Medulla oblongata (tissue), 1 donor: ENCODE measurements around the gene DACH1.

Experiments used
- DNase-seq: peaks from one replicate; pipeline ENCODE4 v3.0.0-alpha.2; 2015; ENCODE audit errors: extremely low spot score

The DACH1 gene

DNA sequence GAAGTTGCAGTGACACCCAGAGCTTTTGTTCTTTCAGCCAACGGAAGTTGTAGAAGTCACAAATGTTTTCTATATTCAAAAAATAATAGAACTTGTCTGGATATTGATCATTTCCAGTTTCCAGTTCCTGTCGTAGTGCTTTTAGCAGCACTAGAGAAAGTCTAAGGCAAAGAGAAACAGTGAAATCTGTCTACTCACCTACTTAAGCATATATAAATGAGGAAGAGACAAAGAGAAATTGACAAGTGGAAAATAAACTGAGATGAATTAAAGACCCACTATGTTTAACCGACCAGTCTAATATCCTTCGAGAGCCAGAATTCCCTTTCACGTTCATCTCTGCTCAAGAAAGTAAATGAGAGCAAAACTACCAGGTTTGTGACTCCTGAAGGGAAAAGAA lies 36.7 kb downstream of the DACH1 start:
- no peak for DNase-seq

DNA sequence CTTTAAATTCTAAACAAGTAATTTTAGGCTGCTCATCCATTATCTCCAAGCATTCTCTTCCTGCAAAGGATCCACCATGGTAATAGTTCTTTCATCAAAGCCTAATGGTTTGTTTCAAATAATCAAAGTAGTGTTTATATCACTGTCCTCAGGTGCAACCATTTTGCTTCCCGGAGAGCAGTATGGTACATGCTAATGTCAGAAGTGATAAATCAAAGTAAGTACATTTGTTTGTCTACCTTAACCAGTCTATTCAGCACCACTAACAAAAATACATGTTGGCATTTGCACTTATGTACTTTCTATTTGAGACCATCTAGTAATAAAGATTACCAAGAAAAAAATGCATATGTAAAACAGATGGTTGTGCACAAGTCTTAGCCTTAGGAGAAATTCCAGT lies 37.5 kb downstream of the DACH1 start:
- no peak for DNase-seq

DNA sequence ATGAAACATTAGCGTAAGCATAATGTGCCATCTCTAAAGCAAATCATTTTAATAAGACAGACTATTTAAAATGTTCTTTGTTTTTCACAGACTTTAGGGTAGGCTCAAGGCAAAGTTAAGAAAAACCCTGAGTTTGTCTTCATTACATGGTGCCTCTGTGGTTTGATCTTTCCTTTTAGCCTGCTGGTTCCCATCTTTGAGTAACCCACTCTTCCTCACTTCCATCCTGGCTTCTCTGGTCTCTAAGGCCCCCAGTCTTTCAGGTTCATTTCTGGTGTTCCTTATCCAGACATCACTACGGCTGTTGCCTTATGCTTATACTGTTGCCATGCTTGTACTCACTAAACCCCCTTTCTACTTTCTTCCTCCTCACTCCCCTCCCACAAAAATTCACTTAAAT lies 38.4 kb downstream of the DACH1 start:
- no peak for DNase-seq

DNA sequence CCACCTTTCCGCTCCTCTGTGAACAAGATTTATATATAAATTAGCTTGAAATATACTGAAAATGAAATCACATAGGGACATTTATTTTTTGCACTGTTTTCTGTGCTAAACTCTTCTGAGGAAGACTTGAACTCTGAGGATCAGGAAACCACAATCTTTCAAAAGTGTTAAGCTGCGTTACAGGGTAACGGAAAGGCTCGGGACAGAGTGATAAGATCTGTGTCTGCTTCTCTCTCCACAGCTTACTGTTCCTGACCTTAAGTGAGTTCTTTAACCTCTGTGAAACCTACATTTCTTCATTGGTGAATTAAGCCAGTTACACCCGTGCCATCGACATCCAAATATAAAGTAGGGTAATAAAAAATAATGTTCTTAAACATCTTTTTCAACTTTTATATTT lies 38.9 kb downstream of the DACH1 start:
- DNase-seq = no peak

DNA sequence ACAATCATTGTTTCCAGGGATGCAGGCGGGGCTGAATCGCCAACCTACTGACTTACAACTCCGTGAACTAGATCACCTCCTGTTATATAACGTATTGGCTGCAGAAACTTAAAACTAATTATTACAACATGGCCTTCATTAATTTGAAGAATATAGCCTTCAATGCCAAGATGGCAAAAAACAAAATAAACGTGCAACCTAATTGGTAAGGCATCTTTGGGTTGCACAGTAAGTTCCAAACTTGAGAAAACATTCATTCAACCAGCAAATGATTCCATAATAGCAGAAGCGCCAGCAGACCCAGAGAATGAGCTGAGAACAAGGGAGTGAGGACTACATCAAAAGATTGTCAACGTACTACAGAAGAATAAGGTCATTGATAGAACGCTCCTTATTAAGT lies 39.8 kb downstream of the DACH1 start:
- DNase-seq = no peak

DNA sequence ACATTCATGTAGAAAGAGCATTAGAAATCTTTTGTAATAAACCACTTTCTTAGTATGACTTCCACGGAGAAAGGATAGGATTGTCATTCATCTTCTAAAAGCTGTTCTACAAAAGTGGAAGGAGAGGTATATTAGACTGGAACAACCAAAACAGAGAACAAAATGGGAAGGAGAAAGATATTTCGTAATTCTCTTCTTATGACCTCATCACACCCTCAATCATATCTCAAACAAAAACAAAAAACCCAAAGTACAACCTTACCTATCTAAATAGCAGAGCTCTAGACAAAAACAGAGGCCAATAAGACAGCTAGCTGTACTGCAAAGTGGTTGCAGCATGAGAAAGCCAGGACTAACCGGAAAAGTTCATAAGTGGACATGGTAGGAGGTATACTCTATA lies 46.3 kb downstream of the DACH1 start:
- no peak for DNase-seq

DNA sequence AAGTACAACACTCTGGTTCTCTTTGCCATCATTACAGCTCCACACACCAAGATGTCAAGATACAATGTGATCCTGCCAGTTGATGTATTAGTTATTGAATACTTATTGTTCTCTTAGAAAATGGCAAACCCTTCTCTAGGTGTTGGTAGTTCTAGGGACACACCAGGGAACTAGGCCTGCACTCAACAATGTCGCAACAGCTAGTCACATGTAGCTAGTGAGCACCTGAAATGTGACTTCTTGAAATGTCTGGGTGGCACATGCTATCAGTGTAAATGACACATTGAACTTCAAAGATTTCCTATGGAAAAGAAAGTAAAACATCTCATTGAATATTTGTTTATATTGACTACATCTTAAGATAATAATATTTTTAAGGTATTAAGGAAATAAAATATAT lies 49.7 kb downstream of the DACH1 start:
- DNase-seq = no peak

DNA sequence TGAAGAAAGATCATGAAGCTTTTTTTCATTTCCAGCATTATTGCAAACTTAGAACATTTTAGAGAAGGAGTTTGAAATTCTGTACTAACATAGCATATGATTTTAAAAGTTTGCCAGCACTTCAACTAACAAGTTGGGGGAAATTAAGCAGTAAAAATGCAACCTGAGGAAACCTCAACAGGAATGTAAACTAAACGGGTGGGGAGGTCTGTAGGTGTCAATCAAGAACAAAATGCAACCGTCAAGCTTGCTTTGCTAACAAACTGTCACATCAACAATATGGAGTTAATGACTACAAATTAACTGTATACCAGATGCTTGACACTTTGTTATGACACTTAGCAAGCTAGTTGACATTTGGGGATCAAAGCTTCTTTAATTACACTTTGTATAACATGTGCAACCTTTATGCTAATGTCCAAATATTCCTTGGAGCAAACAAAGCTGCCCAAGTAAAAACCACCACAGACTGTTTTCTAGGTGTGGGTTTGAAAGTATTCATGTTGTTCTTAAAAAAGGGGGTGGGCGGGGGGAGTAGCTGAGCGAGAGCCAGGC lies 52.1 kb downstream of the DACH1 start:
- DNase-seq = no peak

DNA sequence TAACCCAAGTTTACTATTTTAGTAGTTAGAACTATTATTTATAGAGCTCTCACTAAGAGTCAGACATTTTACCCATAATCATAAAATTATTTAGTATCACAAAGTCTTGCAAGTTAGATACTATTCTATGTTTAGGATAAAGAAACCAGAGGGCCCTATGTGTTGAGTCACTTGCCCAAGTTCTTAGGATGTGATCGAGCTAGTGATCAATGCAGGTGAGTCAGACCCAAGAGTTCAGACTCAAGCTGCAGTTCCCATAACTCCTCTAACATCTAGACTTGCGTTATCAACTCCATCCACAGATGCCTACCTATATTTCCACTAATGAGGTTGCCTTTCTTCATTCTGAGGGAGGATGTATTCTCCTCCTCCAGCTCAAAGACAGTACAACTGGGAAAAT lies 53.8 kb downstream of the DACH1 start:
- DNase-seq = no peak

DNA sequence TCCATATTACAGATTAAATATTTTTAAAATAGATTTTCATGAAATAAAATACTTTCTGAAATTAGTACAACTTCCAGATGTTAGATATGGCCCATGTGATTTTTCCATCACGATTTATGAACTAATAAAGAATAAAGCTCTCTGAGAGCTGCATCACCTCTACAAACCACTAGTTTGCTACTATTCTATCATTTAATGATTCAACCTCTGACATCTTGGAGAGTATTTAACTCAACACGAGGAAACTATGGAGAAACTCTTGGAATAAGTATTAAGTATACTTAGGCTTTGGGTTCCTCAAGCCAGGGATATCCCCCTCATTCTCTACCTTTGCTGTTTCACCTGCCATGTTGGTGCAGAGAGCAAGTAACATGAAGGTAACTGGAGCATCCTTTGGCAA lies 55.7 kb downstream of the DACH1 start:
- no peak for DNase-seq

DNA sequence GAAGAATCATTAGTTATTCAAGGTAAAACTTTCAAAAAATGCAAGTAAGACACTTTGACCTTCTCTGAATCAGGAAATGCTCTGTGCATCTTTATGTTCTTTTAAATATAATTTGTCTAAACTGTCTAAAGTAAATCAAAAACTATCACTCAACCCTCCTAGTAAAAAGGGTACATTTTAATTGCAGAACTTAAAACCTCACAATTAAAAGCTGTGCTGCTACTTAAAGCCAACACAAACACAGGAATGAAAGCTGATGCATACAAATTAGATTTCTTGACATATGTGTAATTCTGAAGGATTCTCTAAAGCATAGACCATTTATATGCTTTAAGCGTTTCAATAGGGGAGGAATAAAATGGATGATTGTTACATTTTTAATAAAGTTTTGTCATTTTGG lies 58.3 kb downstream of the DACH1 start:
- no peak for DNase-seq

DNA sequence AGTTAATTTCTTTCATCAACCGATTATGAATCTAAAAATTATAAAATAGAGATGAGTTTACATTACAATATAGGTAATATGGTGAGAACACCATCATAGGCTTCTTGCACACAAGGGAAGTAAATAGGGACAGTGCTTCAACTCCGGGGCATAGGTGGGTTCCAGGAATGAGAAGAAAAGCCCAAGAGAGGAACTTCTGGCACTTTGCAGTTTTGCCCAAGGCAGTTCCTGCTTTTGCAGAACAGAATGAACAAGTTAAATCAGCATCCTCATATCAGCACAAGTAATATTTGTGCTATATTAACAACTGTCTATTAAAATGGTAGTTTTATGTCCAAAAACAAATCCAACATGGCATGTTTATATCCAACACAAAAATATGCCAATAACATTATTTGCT lies 60.1 kb downstream of the DACH1 start:
- no peak for DNase-seq

DNA sequence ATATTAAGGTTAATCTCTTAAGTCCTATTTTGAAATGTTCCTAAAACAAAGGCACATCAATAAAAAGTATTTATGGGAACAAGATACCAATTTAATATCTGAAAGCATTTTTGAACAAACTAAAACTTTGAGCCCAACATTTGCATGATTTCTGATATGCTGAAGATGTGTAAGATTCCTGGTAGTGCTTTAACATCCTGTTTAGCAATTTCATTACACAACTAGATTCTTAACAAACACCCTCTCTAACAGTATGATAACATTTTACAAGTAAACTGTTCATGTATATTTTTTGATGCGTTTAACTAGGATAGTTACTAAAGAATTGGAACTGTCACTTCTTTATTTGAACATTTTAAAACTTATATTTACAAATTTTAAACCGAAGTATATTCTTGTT lies 63.9 kb downstream of the DACH1 start:
- DNase-seq = no peak

DNA sequence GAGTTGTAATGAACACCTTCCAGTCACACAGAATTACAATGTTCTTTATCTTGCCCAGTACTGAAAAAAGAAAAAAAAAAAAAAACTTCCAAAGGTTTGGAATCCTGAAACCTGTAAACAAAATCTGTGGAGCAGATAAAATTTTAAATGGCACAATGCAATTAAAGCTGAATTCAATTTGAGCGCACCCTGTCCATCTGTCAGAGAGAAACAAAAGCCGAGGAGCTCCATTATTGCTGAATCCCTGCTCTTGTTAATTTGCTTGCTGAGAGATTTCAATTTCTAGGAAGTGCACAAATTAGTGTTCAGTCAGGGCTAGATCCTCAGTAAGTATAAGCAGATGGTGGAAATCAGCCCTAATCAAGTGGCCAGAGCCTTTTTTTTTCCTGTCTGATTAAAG lies 65.2 kb downstream of the DACH1 start:
- DNase-seq = no peak

DNA sequence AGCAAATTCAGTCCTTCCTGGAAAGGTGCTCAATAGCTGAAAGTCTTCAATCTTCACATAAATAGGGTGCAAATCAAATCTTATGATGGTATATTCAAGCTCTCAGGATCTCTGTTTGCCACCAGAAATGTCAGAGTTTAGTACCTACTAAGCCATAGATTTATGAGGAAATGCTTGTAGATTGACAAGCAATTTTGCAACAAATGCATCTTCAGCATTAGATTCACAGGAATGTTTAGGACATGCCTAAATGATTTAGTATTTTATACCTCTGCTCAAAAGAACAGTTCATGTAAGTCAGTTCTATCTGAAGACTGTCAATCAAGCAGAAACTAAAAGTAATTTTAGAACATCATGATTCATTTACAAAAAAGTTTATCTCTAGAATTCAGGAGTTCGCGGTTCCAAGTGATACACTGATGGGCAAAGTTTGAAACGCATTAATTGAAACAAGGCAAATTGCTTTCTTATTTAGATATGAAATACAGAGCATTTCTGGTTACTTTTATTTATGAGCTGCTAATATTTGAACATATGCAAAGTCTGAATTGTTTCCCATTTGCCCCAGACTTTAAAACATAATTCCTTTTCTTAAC lies 65.7 kb downstream of the DACH1 start:
- DNase-seq = no peak

DNA sequence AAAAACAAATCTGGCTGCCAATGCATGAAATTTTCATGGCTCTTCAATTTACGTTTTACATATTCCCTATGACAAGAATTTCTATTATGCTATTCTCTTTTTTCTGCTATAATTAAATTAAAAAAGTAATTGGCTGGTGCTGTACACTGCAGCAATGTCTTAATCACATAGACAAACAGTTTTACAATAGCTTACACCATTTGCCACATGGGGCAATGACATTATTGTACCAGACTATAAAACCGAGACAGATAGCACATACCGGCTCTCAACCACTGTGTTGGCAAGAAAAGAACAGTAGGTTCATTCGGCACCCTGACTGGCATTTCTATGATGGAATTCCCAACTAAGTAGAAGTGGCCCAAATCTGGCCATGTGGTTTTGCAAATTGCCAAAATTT lies 67.7 kb downstream of the DACH1 start:
- DNase-seq = no peak

DNA sequence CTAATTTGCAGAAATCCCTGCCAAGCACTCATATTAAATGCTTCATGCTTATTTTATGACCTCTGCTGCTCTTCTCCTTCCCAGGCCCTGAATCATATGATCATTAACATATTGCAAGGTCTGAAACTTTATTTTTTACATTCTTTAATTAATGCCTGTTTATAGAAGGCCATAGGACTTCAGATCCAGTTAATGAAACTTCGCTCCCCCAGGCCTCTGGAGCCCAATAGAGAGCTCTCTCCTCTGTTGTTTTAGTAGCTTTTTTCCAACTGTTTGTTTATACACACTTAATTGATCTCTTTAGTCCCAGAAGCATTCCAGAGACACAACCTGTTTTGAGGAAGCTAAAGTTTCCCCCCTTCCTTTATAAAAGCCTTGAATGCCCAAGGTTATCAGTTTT lies 68.3 kb downstream of the DACH1 start:
- DNase-seq = no peak

DNA sequence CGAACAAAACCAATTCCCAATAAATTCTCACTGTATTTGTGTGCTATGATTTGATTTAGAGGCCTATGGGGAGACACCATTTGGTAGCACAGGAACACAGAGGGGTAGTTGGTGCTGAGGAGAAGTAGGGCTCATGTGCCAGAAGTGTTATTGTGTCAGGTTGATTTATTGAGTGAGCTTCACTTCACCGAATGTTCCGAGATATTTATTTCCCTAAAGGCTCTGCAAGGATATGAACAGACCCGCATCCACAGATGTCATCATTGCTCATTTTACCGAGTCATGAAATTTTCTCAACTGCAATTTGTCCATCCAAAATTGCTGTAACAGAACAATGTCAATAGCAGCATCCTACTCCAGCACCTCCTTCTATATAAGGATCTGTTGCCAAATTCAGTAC lies 69.5 kb downstream of the DACH1 start:
- DNase-seq = no peak

DNA sequence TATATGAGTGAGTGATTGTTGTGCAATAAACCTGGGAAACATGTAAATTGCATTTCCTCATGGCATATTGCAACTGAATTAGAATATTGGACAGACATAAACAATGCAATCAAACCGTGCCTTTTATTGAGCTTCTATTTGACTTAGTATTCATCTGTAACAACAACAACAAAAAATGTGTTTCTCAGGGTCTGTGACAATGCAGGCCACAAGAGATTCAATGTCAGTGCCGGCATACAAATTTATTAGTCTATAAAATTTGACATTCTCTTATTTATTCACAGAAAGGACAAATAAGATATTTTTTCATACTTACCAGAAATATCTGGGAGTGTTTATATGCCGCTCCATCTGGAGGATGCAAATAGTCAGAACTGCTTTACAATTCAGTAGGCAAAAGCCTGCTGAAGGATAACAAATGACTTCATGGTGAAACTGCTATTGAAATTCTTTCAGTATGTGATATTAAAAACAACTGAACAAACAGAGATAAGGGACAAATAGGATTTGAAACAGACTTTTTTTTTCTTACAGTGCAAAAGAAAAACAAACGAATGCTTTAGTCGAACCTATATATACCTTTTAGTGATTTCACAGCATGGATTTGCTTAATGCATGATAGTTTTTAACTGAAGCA lies 77.2 kb downstream of the DACH1 start:
- DNase-seq = no peak

DNA sequence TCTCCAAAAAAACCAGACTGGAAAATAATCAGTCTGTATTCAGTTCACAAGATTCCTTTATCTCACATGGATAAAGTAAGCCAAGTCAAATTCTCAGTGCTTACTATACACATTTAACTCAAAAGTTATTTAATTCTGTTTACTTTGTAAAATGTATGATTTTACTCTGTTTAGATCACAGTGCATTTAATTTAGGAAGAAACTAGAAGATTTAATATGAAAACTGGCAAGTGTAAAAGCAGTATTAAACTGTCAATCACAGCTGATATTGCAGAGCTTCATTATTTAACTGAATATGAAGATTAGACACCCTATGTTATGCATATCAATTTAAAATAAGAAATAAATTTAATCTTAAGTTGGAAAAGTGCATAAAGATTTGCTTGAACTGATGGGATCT lies 78.0 kb downstream of the DACH1 start:
- DNase-seq = no peak

DNA sequence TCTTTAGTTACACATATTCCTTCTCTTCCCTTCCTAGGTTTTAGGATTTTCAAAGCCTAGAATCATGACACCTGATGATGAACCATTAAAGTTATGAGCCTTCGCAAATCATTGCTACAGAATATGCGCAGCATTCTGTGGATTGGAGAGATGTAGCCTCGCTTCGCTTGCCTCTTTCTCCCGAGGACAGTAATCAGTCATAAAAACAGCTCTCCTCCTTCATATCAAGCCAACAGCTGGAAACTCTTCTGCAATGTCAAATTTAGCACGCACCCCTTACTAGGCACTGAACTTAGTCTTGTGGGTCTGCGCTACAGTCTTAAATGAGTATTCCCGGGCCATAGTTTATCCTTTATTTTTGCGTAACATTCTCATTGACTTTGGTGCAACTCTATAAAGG lies 79.6 kb downstream of the DACH1 start:
- no peak for DNase-seq

DNA sequence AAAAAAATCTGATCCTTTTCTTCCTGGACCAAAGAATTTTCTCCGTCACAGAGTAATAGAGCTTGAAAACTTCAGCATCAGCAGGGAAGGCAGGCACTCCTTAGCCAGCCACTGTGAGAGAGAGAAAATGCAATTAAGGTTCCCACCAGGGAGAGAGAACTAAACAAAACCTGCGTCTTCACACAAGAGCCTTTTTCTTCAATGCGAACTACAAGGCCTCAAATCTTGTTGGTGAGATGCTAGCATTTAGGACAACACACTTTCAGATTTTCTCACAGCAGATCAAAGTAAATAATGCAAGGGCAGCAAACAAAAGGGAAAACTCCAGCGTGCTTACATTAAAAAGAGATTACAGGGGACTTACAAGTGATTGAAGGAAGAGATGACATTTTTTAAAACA lies 80.1 kb downstream of the DACH1 start:
- peak; percentile 6 for DNase-seq

DNA sequence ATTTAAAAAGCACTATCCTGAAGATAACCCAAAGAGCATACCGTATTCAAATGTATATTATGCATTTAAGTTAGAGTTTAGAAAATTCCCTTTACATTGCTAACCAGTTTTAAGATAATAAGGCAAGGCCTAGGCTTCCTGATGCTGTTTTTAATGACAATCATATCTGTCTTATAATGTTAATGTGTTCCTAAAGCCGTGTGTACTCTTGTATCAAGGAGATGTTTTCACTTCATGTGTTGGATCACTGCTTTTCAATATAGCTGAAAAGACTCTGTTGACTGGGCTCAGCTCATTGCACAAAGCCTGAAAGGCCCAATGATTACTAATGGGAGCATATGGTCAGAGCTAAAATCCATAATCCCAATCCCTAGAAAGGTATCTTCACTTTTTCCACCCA lies 81.6 kb downstream of the DACH1 start:
- no peak for DNase-seq

DNA sequence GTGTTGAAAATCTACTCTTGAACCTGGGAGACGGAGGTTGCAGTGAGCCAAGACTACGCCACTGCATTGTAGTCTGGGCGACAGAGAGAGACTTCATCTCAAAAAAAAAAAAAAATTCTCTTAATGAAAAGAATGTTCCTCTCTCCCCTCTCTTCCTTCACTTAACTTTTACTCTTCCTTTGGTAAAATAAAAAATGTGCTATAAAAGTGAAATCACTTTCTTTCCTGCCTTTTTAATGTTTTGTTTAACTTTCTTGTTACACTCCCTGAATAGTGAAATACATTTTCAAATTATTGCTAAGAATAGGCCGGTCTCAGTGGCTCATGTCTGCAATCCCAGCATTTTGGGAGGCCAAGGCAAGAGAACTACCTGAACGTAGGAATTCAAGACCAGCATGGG lies 86.5 kb downstream of the DACH1 start:
- no peak for DNase-seq
